GM21360 (cell line): Measurements from ENCODE around the gene MRPL48.
"Not testable (repeated sequence)": the region's sequence is repeated elsewhere in the genome, so short reads cannot be mapped to it uniquely, and the experiment has no call there.

ENCODE experiments used
- ATAC-seq: cut with Tn5 transposase; IDR thresholded peaks from one replicate; pipeline ENCODE4 v1.9.1; 2021; ENCODE audit warnings: mild to moderate bottlenecking, moderate library complexity; ENCODE audit not compliant: unreplicated experiment

The MRPL48 gene

GRCh38 chr11:73838443-73839122 lies 50.9 kb downstream of the MRPL48 start:
- ATAC-seq = no peak

GRCh38 chr11:73839123-73839457 lies 51.4 kb downstream of the MRPL48 start:
- ATAC-seq = no peak

GRCh38 chr11:73851046-73851764 lies 63.5 kb downstream of the MRPL48 start:
- no peak for ATAC-seq

- no peak for ATAC-seq
Observed at GRCh38 chr11:73852049-73852448, 64.4 kb downstream of the MRPL48 start.

GRCh38 chr11:73854680-73855079 lies 67.0 kb downstream of the MRPL48 start:
- ATAC-seq = no peak

- ATAC-seq = no peak
Observed at GRCh38 chr11:73856031-73856567, 68.4 kb downstream of the MRPL48 start.

- no peak for ATAC-seq
Observed at GRCh38 chr11:73859671-73860070, 72.0 kb downstream of the MRPL48 start.

GRCh38 chr11:73860202-73860601 lies 72.5 kb downstream of the MRPL48 start:
- no peak for ATAC-seq

GRCh38 chr11:73862986-73863385 lies 75.3 kb downstream of the MRPL48 start:
- no peak for ATAC-seq

- ATAC-seq = no peak
Observed at GRCh38 chr11:73866095-73866579, 78.5 kb downstream of the MRPL48 start.

- ATAC-seq = no peak
Observed at GRCh38 chr11:73866586-73866996, 78.9 kb downstream of the MRPL48 start.

- no peak for ATAC-seq
Observed at GRCh38 chr11:73869332-73869949, 81.8 kb downstream of the MRPL48 start.

GRCh38 chr11:73870261-73870660 lies 82.6 kb downstream of the MRPL48 start:
- ATAC-seq = no peak

- ATAC-seq = no peak
Observed at GRCh38 chr11:73872749-73873357, 85.2 kb downstream of the MRPL48 start.

- ATAC-seq = no peak
Observed at GRCh38 chr11:73875380-73875779, 87.7 kb downstream of the MRPL48 start.

- ATAC-seq = no peak
Observed at GRCh38 chr11:73875840-73876239, 88.2 kb downstream of the MRPL48 start.

GRCh38 chr11:73876424-73877310 lies 89.0 kb downstream of the MRPL48 start, which contains the start of the genes COA4 and PAAF1:
COA4 (minus strand) TSS chr11:73876846; CDS start chr11:73873378, 3,468 bp downstream.
PAAF1 (plus strand) TSS chr11:73876999; CDS start chr11:73877022, 23 bp downstream.
- ATAC-seq = peak; percentile 94

- no peak for ATAC-seq
Observed at GRCh38 chr11:73878771-73879170, 91.1 kb downstream of the MRPL48 start.

GRCh38 chr11:73880449-73880848 lies 92.8 kb downstream of the MRPL48 start:
- ATAC-seq = not testable (repeated sequence)

GRCh38 chr11:73883856-73884255 lies 96.2 kb downstream of the MRPL48 start:
- ATAC-seq = no peak
